GM23248 (cell line): ENCODE data around the gene ZBTB16. TPM values are rescaled to one million over a fixed set of nuclear protein-coding genes. Genes with fewer than 3 reads are reported as not detected.

Experiments
- DNase-seq: peaks from one replicate; pipeline ENCODE4 v3.0.0-alpha.2; 2015
- H2AFZ ChIP-seq: fragments of 200-600 bp; sonication (generic); 2 replicates; pipeline ENCODE4 v1.6.1; 2016; ENCODE audit warnings: antibody characterized with exemption
- H3F3A ChIP-seq: fragments of 200-600 bp; sonication (generic); 2 replicates; pipeline ENCODE4 v1.6.1; 2016; ENCODE audit warnings: mild to moderate bottlenecking, antibody characterized with exemption, mixed run types; ENCODE audit not compliant: insufficient read depth
- H3K27ac ChIP-seq: fragments of 200-600 bp; sonication (generic); 2 replicates; pipeline ENCODE4 v1.5.1; 2016; ENCODE audit warnings: mild to moderate bottlenecking
- H3K27me3 ChIP-seq: fragments of 200-600 bp; sonication (generic); replicated peaks from 2 replicates; pipeline ENCODE4 v1.6.1; 2016; ENCODE audit warnings: mild to moderate bottlenecking; ENCODE audit not compliant: insufficient read depth
- H3K36me3 ChIP-seq: fragments of 200-600 bp; sonication (generic); 2 replicates; pipeline ENCODE4 v1.6.1; 2016; ENCODE audit warnings: low read depth, mild to moderate bottlenecking
- H3K4me1 ChIP-seq: fragments of 200-600 bp; sonication (generic); 2 replicates; pipeline ENCODE4 v1.6.1; 2016; ENCODE audit warnings: mild to moderate bottlenecking; ENCODE audit not compliant: insufficient read depth
- H3K4me2 ChIP-seq: fragments of 200-600 bp; sonication (generic); one replicate; pipeline ENCODE4 v1.6.1; 2016; ENCODE audit warnings: mild to moderate bottlenecking; ENCODE audit not compliant: unreplicated experiment
- H3K4me3 ChIP-seq: fragments of 200-600 bp; sonication (generic); 2 replicates; pipeline ENCODE4 v1.5.1; 2016; ENCODE audit warnings: mild to moderate bottlenecking
- H3K79me2 ChIP-seq: fragments of 200-600 bp; sonication (generic); 2 replicates; pipeline ENCODE4 v1.6.1; 2016; ENCODE audit warnings: mild to moderate bottlenecking; ENCODE audit not compliant: insufficient read depth
- H3K9ac ChIP-seq: fragments of 200-600 bp; sonication (generic); 2 replicates; pipeline ENCODE4 v1.6.1; 2016; ENCODE audit warnings: mild to moderate bottlenecking
- H3K9me2 ChIP-seq: fragments of 200-600 bp; sonication (generic); 2 replicates; pipeline ENCODE4 v1.6.1; 2016; ENCODE audit warnings: mixed run types, mild to moderate bottlenecking, moderate library complexity; ENCODE audit not compliant: insufficient read depth
- H3K9me3 ChIP-seq: fragments of 200-600 bp; sonication (generic); one replicate; pipeline ENCODE4 v1.6.1; 2017; ENCODE audit warnings: low read depth
- H4K20me1 ChIP-seq: fragments of 200-600 bp; sonication (generic); 2 replicates; pipeline ENCODE4 v1.6.0; 2016; ENCODE audit not compliant: insufficient read depth
- EZH2 ChIP-seq: fragments of 200-600 bp; sonication (generic); IDR thresholded peaks from 2 replicates; pipeline ENCODE4 v1.6.1; 2018; ENCODE audit warnings: antibody characterized with exemption, mild to moderate bottlenecking; ENCODE audit not compliant: insufficient read depth, poor library complexity, severe bottlenecking
- EZH2phosphoT487 ChIP-seq: fragments of 200-600 bp; sonication (generic); IDR thresholded peaks from 2 replicates; pipeline ENCODE4 v1.6.1; 2018; ENCODE audit warnings: antibody characterized with exemption, moderate library complexity, mild to moderate bottlenecking, low read depth; ENCODE audit not compliant: insufficient read depth
- WGBS, 2 experiments: methylation state at CpG; one replicate each; pipeline ENCODE4 v1.1.6; 2015 to 2017; ENCODE audit warnings: low lambda C conversion rate in 2 of 2, low coverage in 1 of 2; ENCODE audit errors: missing lambda C conversion rate in 2 of 2; 5-methylcytosine and 5-hydroxymethylcytosine counted together
- in situ Hi-C: fragments of 300-500 bp; cut with MboI; formaldehyde crosslinking; loops from 2 replicates; pipeline ENCODE4 v1.15.0; 2020
- polyA plus RNA-seq: library from polyadenylated mRNA; unstranded; fragments of >200 nt; fragmentation: Nextera tagmentation; extraction: Ambion mirVana; gene quantifications from 2 replicates; pipeline ENCODE4 v1.2.1, GENCODE V29; 2016
- total RNA-seq: library from RNA; depleted of rRNA; stranded (reverse); fragments of >200 nt; shearing (Covaris generic); gene quantifications from 2 replicates; pipeline ENCODE4 v1.2.3, GENCODE V29; 2014

The ZBTB16 gene
- total and polyA plus RNA-seq, 2 experiments from 2014 or later, result not detected

GRCh38 chr11:114256967-114257286 is 197.4 kb downstream of the ZBTB16 start:
- Histone ChIP-seq H3K9me2 (no peaks in the 10 kb centered on the region), H3K9ac (no peak overlapping the region), H3K27ac (no peak overlapping the region), H3K4me2 (no peak overlapping the region), H3K4me1 (no peaks in the 10 kb centered on the region), H3K36me3 (no peaks in the 10 kb centered on the region), H3K79me2 (no peaks in the 10 kb centered on the region), H3F3A (no peaks in the 10 kb centered on the region), H3K4me3 (no peak overlapping the region), H3K9me3 (no peaks in the 10 kb centered on the region), H3K27me3 (peaks cover 3% of the 10 kb centered on the region; the same call in 1 of the 2 replicates), H2AFZ (no peak overlapping the region), H4K20me1 (no peaks in the 10 kb centered on the region)
- TF ChIP-seq EZH2phosphoT487 (no peak), EZH2 (no peak)
- WGBS, 2 experiments, result 77 to 88% methylated on average over 9 to 10 of the region's 10 CpGs
- in situ Hi-C loops, result no loop called here
- DNase-seq, result no peak

GRCh38 chr11:114257621-114258558 is 198.4 kb downstream of the ZBTB16 start:
- no peak overlapping the region for H3K27ac ChIP-seq
- no peaks in the 10 kb centered on the region for H3K4me1 ChIP-seq
- no peaks in the 10 kb centered on the region for H3K9me3 ChIP-seq
- no peaks in the 10 kb centered on the region for H3K9me2 ChIP-seq
- TF ChIP-seq EZH2phosphoT487 (no peak), EZH2 (no peak)
- peaks cover 7% of the 10 kb centered on the region; the same call in 1 of the 2 replicates for H3K27me3 ChIP-seq
- no peaks in the 10 kb centered on the region for H4K20me1 ChIP-seq
- H3K9ac ChIP-seq, result no peak overlapping the region
- no peaks in the 10 kb centered on the region for H3K36me3 ChIP-seq
- no peak overlapping the region for H2AFZ ChIP-seq
- H3K4me2 ChIP-seq, result no peak overlapping the region
- no peaks in the 10 kb centered on the region for H3F3A ChIP-seq
- H3K4me3 ChIP-seq, result no peak overlapping the region
- 64% methylated on average over 23 to 29 of the region's 29 CpGs for WGBS, 2 experiments
- in situ Hi-C loops, result no loop called here
- no peaks in the 10 kb centered on the region for H3K79me2 ChIP-seq
- peak; percentile 30 for DNase-seq

GRCh38 chr11:114258696-114259095 is 199.2 kb downstream of the ZBTB16 start:
- in situ Hi-C loops, result no loop called here
- Histone ChIP-seq H3F3A (no peaks in the 10 kb centered on the region), H3K9me2 (no peaks in the 10 kb centered on the region), H3K4me1 (no peaks in the 10 kb centered on the region), H3K36me3 (no peaks in the 10 kb centered on the region), H4K20me1 (no peaks in the 10 kb centered on the region), H3K4me2 (no peak overlapping the region), H3K9ac (no peak overlapping the region), H3K79me2 (no peaks in the 10 kb centered on the region), H2AFZ (no peak overlapping the region), H3K27ac (no peak overlapping the region), H3K27me3 (peaks cover 7% of the 10 kb centered on the region; the same call in 1 of the 2 replicates), H3K4me3 (no peak overlapping the region), H3K9me3 (no peaks in the 10 kb centered on the region)
- no peak for DNase-seq
- 69 to 72% methylated on average over 7 of the region's 7 CpGs for WGBS, 2 experiments
- TF ChIP-seq EZH2, result no peak
- TF ChIP-seq EZH2phosphoT487, result no peak

GRCh38 chr11:114259124-114259526 is 199.6 kb downstream of the ZBTB16 start:
- Histone ChIP-seq H3F3A (no peaks in the 10 kb centered on the region), H3K9me2 (no peaks in the 10 kb centered on the region), H3K4me2 (no peak overlapping the region), H3K4me1 (no peaks in the 10 kb centered on the region), H3K27me3 (peaks cover 10% of the 10 kb centered on the region; the same call in 1 of the 2 replicates), H3K9ac (no peak overlapping the region), H2AFZ (no peak overlapping the region), H4K20me1 (no peaks in the 10 kb centered on the region), H3K9me3 (no peaks in the 10 kb centered on the region), H3K79me2 (no peaks in the 10 kb centered on the region), H3K27ac (no peak overlapping the region), H3K4me3 (no peak overlapping the region), H3K36me3 (no peaks in the 10 kb centered on the region)
- in situ Hi-C loops, result no loop called here
- 54 to 60% methylated on average over 7 to 10 of the region's 10 CpGs for WGBS, 2 experiments
- DNase-seq, result no peak
- no peak for TF ChIP-seq EZH2
- no peak for TF ChIP-seq EZH2phosphoT487
